PC-3 (cell line): ENCODE data around the gene PPP1R13B.

ENCODE experiments used
- EZH2 ChIP-seq: fragments of 300-600 bp; sonication (generic); IDR thresholded peaks from one replicate; pipeline ENCODE4 v1.6.1; 2017; ENCODE audit warnings: antibody characterized with exemption, mild to moderate bottlenecking, low read length; ENCODE audit not compliant: unreplicated experiment
- TF ChIP-seq, protein P1 (sequence below): fragments of 300-600 bp; sonication (generic); conservative IDR thresholded peaks from 2 replicates; pipeline ENCODE4 v1.5.1; 2017; ENCODE audit warnings: antibody characterized with exemption, low read depth, mild to moderate bottlenecking, low read length

DNA sequence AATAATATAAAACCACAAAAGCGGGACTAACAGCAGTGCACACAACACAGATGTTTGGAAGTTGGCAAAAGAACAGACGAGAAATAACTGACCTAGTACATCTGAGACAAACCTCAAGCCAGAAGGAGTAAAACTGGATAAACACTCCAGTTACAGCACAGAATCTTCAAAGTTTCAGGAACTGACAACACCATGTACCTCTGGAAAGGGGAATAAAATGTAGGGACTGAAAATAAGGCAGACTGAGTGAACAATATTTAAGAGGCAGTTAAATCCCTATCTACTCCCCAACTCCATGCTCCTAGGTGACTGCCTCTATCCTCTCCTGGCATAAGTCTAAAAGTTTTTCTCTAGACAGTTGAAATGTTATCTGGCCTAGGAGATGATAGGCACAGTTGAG, 73.9 kb downstream of the PPP1R13B start:
- TF ChIP-seq EZH2: no peak
- TF ChIP-seq, protein P1, sequence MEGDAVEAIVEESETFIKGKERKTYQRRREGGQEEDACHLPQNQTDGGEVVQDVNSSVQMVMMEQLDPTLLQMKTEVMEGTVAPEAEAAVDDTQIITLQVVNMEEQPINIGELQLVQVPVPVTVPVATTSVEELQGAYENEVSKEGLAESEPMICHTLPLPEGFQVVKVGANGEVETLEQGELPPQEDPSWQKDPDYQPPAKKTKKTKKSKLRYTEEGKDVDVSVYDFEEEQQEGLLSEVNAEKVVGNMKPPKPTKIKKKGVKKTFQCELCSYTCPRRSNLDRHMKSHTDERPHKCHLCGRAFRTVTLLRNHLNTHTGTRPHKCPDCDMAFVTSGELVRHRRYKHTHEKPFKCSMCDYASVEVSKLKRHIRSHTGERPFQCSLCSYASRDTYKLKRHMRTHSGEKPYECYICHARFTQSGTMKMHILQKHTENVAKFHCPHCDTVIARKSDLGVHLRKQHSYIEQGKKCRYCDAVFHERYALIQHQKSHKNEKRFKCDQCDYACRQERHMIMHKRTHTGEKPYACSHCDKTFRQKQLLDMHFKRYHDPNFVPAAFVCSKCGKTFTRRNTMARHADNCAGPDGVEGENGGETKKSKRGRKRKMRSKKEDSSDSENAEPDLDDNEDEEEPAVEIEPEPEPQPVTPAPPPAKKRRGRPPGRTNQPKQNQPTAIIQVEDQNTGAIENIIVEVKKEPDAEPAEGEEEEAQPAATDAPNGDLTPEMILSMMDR: no peak
